ENCODE data around the gene TAGLN. TPM values are rescaled to one million over a fixed set of nuclear protein-coding genes. Genes with fewer than 3 reads are reported as not detected.

TAGLN gene
- total RNA-seq: 1,000 to 10,000 TPM in 4 of 5 donors, 100 to 1,000 TPM in 1; 730 to 3,801 (median 2,320) TPM
- polyA plus RNA-seq: 1,000 to 10,000 TPM in 2 of 3 donors, 100 to 1,000 TPM in 1; 575 to 2,971 (median 1,072) TPM
- long read RNA-seq, donor 1, transcript TAGLN-207 (4 exons, 2,166 nt): minor isoform, 102 of 940 reads
- long read RNA-seq, donor 1, transcript TAGLN-202 (5 exons, 928 nt): major isoform, 646 of 940 reads
- long read RNA-seq, donor 1, partial matches to known transcripts: 129 of 940 reads
- long read RNA-seq, donor 1, other reads (novel, unspliced or antisense): 60 of 940 reads
- long read RNA-seq, donor 2, transcript TAGLN-202 (5 exons, 928 nt): major isoform, 792 of 962 reads
- long read RNA-seq, donor 2, transcript TAGLN-207 (4 exons, 2,166 nt): minor isoform, 110 of 962 reads
- long read RNA-seq, donor 2, partial matches to known transcripts: 25 of 962 reads
- long read RNA-seq, donor 2, other reads (novel, unspliced or antisense): 28 of 962 reads
- long read RNA-seq, donor 3, transcript TAGLN-207 (4 exons, 2,166 nt): minor isoform, 44 of 339 reads
- long read RNA-seq, donor 3, transcript TAGLN-202 (5 exons, 928 nt): major isoform, 250 of 339 reads
- long read RNA-seq, donor 3, partial matches to known transcripts: 45 of 339 reads
- long read RNA-seq, donor 3, other reads (novel, unspliced or antisense): 0 of 339 reads
- long read RNA-seq, donor 4, transcript TAGLN-207 (4 exons, 2,166 nt): minor isoform, 11 of 138 reads
- long read RNA-seq, donor 4, transcript TAGLN-202 (5 exons, 928 nt): major isoform, 118 of 138 reads
- long read RNA-seq, donor 4, partial matches to known transcripts: 8 of 138 reads
- long read RNA-seq, donor 4, other reads (novel, unspliced or antisense): 0 of 138 reads
- long read RNA-seq, donor 5, transcript TAGLN-202 (5 exons, 928 nt): major isoform, 349 of 563 reads
- long read RNA-seq, donor 5, transcript TAGLN-207 (4 exons, 2,166 nt): minor isoform, 30 of 563 reads
- long read RNA-seq, donor 5, partial matches to known transcripts: 162 of 563 reads
- long read RNA-seq, donor 5, other reads (novel, unspliced or antisense): 20 of 563 reads
- long read RNA-seq, donor 6, transcript TAGLN-202 (5 exons, 928 nt): major isoform, 1,072 of 1,374 reads
- long read RNA-seq, donor 6, transcript TAGLN-201 (5 exons, 1,477 nt): minor isoform, 5 of 1,374 reads
- long read RNA-seq, donor 6, transcript TAGLN-207 (4 exons, 2,166 nt): minor isoform, 160 of 1,374 reads
- long read RNA-seq, donor 6, partial matches to known transcripts: 89 of 1,374 reads
- long read RNA-seq, donor 6, other reads (novel, unspliced or antisense): 45 of 1,374 reads
- long read RNA-seq, donor 7, transcript TAGLN-202 (5 exons, 928 nt): major isoform, 1,351 of 2,809 reads
- long read RNA-seq, donor 7, transcript TAGLN-207 (4 exons, 2,166 nt): minor isoform, 181 of 2,809 reads
- long read RNA-seq, donor 7, partial matches to known transcripts: 1,131 of 2,809 reads
- long read RNA-seq, donor 7, other reads (novel, unspliced or antisense): 143 of 2,809 reads
- long read RNA-seq, donor 8, transcript TAGLN-207 (4 exons, 2,166 nt): minor isoform, 36 of 432 reads
- long read RNA-seq, donor 8, transcript TAGLN-202 (5 exons, 928 nt): major isoform, 344 of 432 reads
- long read RNA-seq, donor 8, partial matches to known transcripts: 36 of 432 reads
- long read RNA-seq, donor 8, other reads (novel, unspliced or antisense): 14 of 432 reads
- long read RNA-seq, donor 9, transcript TAGLN-207 (4 exons, 2,166 nt): minor isoform, 55 of 862 reads
- long read RNA-seq, donor 9, transcript TAGLN-202 (5 exons, 928 nt): major isoform, 347 of 862 reads
- long read RNA-seq, donor 9, partial matches to known transcripts: 446 of 862 reads
- long read RNA-seq, donor 9, other reads (novel, unspliced or antisense): 11 of 862 reads
- long read RNA-seq, donor 10, transcript TAGLN-202 (5 exons, 928 nt): major isoform, 347 of 473 reads
- long read RNA-seq, donor 10, transcript TAGLN-207 (4 exons, 2,166 nt): minor isoform, 42 of 473 reads
- long read RNA-seq, donor 10, partial matches to known transcripts: 68 of 473 reads
- long read RNA-seq, donor 10, other reads (novel, unspliced or antisense): 15 of 473 reads

GRCh38 chr11:117199053-117199915 is at the start of gene TAGLN:
Gene TAGLN (plus strand): TSS chr11:117199370. CDS start chr11:117203014, 3,644 bp downstream.
- intact Hi-C loops (cut with DNase I; ENCODE audit: low total_unique reads): no loop called here
- Histone ChIP-seq H3K4me3 (peak within 1 kb of the TSS; percentile 40 to 59 (median 54)), H3K9me3 (no peaks in the 10 kb centered on the region), H3K4me1 (peaks cover 22 to 76% (median 61%) of the 10 kb centered on the region in 4 donors), H3K36me3 (peaks cover 18 to 59% (median 47%) of the 10 kb centered on the region in 4 donors), H3K27me3 (no peaks in the 10 kb centered on the region), H3K27ac (peak within 1 kb of the TSS; percentile 62 to 94 (median 89))
- peak; percentile 47 to 94 for DNase-seq
- peak in 2 of 4 donors; percentile 51 to 57 for TF ChIP-seq POLR2A (IDR thresholded peaks at IDR 0.05)
- TF ChIP-seq CTCF (IDR thresholded peaks at IDR 0.05): no peak
- peak; percentile 65 for TF ChIP-seq EP300 (IDR thresholded peaks at IDR 0.05)
- peak; percentile 74 to 94 (median 89) for TF ChIP-seq POLR2AphosphoS5 (IDR thresholded peaks at IDR 0.05)
- 37 to 54% (median 51%) methylated on average over 17 to 34 of the region's 34 CpGs for WGBS, 5 donors

- TF ChIP-seq CTCF (IDR thresholded peaks at IDR 0.05) (no peak), POLR2A (IDR thresholded peaks at IDR 0.05) (no peak), EP300 (IDR thresholded peaks at IDR 0.05) (no peak), POLR2AphosphoS5 (IDR thresholded peaks at IDR 0.05) (no peak)
- DNase-seq: no peak
- intact Hi-C loops (cut with DNase I; ENCODE audit: low total_unique reads): no loop called here
- Histone ChIP-seq H3K27ac (no peak overlapping the region), H3K27me3 (no peaks in the 10 kb centered on the region), H3K9me3 (no peaks in the 10 kb centered on the region), H3K4me1 (peaks cover 31 to 92% (median 63%) of the 10 kb centered on the region in 4 donors), H3K36me3 (peaks cover 19 to 56% (median 53%) of the 10 kb centered on the region in 4 donors), H3K4me3 (no peak overlapping the region)
- 37 to 56% (median 47%) methylated on average over 2 of the region's 2 CpGs for WGBS, 5 donors
Measured at GRCh38 chr11:117152066-117152465, 47.1 kb upstream of the TAGLN start.

- no peak for DNase-seq
- no peaks in the 10 kb centered on the region for H3K27me3 ChIP-seq
- no peak for TF ChIP-seq POLR2A (IDR thresholded peaks at IDR 0.05)
- no peak for TF ChIP-seq CTCF (IDR thresholded peaks at IDR 0.05)
- TF ChIP-seq EP300 (IDR thresholded peaks at IDR 0.05): no peak
- no peak for TF ChIP-seq POLR2AphosphoS5 (IDR thresholded peaks at IDR 0.05)
- peaks cover 13 to 56% (median 50%) of the 10 kb centered on the region in 4 donors for H3K36me3 ChIP-seq
- no peak overlapping the region for H3K4me3 ChIP-seq
- H3K4me1 ChIP-seq: peaks cover 17 to 90% (median 63%) of the 10 kb centered on the region in 4 donors
- H3K9me3 ChIP-seq: no peaks in the 10 kb centered on the region
- WGBS, 5 donors: 90 to 96% (median 94%) methylated on average over 5 of the region's 5 CpGs
- intact Hi-C loops (cut with DNase I; ENCODE audit: low total_unique reads): no loop called here
- H3K27ac ChIP-seq: no peak overlapping the region
Measured at GRCh38 chr11:117154468-117154867, 44.7 kb upstream of the TAGLN start.
